Measurements from ENCODE around the gene TSPAN7. TPM values are rescaled to one million over a fixed set of nuclear protein-coding genes. Genes with fewer than 3 reads are reported as not detected.

TSPAN7 gene
- total RNA-seq, result under 1 TPM; 0.60 to 0.62 TPM

- peak; percentile 93 to 95 for ATAC-seq (replicated peaks in 1 of 2)
- Mint-ChIP-seq H3K4me3 (peak within 1 kb of the TSS; percentile 88 to 91), H3K4me1 (ENCODE audit: low read depth) (no peaks in the 10 kb centered on the region), H3K27me3 (ENCODE audit: low read depth) (peaks cover 3% of the 10 kb centered on the region), H3K9me3 (no peaks in the 10 kb centered on the region), H3K36me3 (ENCODE audit: insufficient read depth in 2 of 2) (no peaks in the 10 kb centered on the region), H3K27ac (no peak within 1 kb of the TSS)
- DNase-seq, result peak; percentile 82 to 83
Measured at GRCh38 chrX:38561126-38561868, at the start of gene TSPAN7. TSS of gene TSPAN7 (plus strand) at chrX:38561542. CDS start at chrX:38561547, 5 bp downstream.

GRCh38 chrX:38513112-38513742 is 48.1 kb upstream of the TSPAN7 start:
- Mint-ChIP-seq H3K4me3 (no peak overlapping the region), H3K36me3 (ENCODE audit: insufficient read depth in 2 of 2) (no peaks in the 10 kb centered on the region), H3K4me1 (ENCODE audit: low read depth) (no peaks in the 10 kb centered on the region), H3K27ac (no peak overlapping the region), H3K27me3 (ENCODE audit: low read depth) (no peaks in the 10 kb centered on the region), H3K9me3 (no peaks in the 10 kb centered on the region)
- DNase-seq (no peak), ATAC-seq (replicated peaks in 1 of 2) (no peak)

GRCh38 chrX:38514016-38514854 is 47.1 kb upstream of the TSPAN7 start:
- H3K27me3 Mint-ChIP-seq (ENCODE audit: low read depth), result no peaks in the 10 kb centered on the region
- DNase-seq (no peak), ATAC-seq (replicated peaks in 1 of 2) (no peak)
- H3K4me1 Mint-ChIP-seq (ENCODE audit: low read depth), result no peaks in the 10 kb centered on the region
- no peak overlapping the region for H3K4me3 Mint-ChIP-seq
- no peak overlapping the region for H3K27ac Mint-ChIP-seq
- no peaks in the 10 kb centered on the region for H3K9me3 Mint-ChIP-seq
- H3K36me3 Mint-ChIP-seq (ENCODE audit: insufficient read depth in 2 of 2), result no peaks in the 10 kb centered on the region

- Mint-ChIP-seq H3K27me3 (ENCODE audit: low read depth) (no peaks in the 10 kb centered on the region), H3K9me3 (no peaks in the 10 kb centered on the region), H3K4me1 (ENCODE audit: low read depth) (no peaks in the 10 kb centered on the region), H3K4me3 (no peak overlapping the region), H3K36me3 (ENCODE audit: insufficient read depth in 2 of 2) (no peaks in the 10 kb centered on the region), H3K27ac (no peak overlapping the region)
- no peak for ATAC-seq (replicated peaks in 1 of 2)
- no peak for DNase-seq
Measured at GRCh38 chrX:38515291-38515690, 46.1 kb upstream of the TSPAN7 start.

GRCh38 chrX:38516196-38516774 is 45.1 kb upstream of the TSPAN7 start:
- DNase-seq, result no peak
- H3K27ac Mint-ChIP-seq, result no peak overlapping the region
- H3K9me3 Mint-ChIP-seq, result no peaks in the 10 kb centered on the region
- H3K27me3 Mint-ChIP-seq (ENCODE audit: low read depth), result no peaks in the 10 kb centered on the region
- no peak for ATAC-seq (replicated peaks in 1 of 2)
- H3K4me3 Mint-ChIP-seq, result no peak overlapping the region
- H3K4me1 Mint-ChIP-seq (ENCODE audit: low read depth), result no peaks in the 10 kb centered on the region
- no peaks in the 10 kb centered on the region for H3K36me3 Mint-ChIP-seq (ENCODE audit: insufficient read depth in 2 of 2)

- H3K36me3 Mint-ChIP-seq (ENCODE audit: insufficient read depth in 2 of 2), result no peaks in the 10 kb centered on the region
- no peak for ATAC-seq (replicated peaks in 1 of 2)
- no peaks in the 10 kb centered on the region for H3K4me1 Mint-ChIP-seq (ENCODE audit: low read depth)
- H3K9me3 Mint-ChIP-seq, result no peaks in the 10 kb centered on the region
- no peak overlapping the region for H3K27ac Mint-ChIP-seq
- no peaks in the 10 kb centered on the region for H3K27me3 Mint-ChIP-seq (ENCODE audit: low read depth)
- no peak for DNase-seq
- no peak overlapping the region for H3K4me3 Mint-ChIP-seq
Measured at GRCh38 chrX:38519651-38520050, 41.7 kb upstream of the TSPAN7 start.

- DNase-seq (no peak), ATAC-seq (replicated peaks in 1 of 2) (no peak)
- peaks cover 12% of the 10 kb centered on the region for H3K27me3 Mint-ChIP-seq (ENCODE audit: low read depth)
- no peak overlapping the region for H3K27ac Mint-ChIP-seq
- H3K4me3 Mint-ChIP-seq, result no peak overlapping the region
- H3K36me3 Mint-ChIP-seq (ENCODE audit: insufficient read depth in 2 of 2), result no peaks in the 10 kb centered on the region
- H3K9me3 Mint-ChIP-seq, result no peaks in the 10 kb centered on the region
- H3K4me1 Mint-ChIP-seq (ENCODE audit: low read depth), result no peaks in the 10 kb centered on the region
Measured at GRCh38 chrX:38538134-38538533, 23.2 kb upstream of the TSPAN7 start.

- no peaks in the 10 kb centered on the region for H3K4me1 Mint-ChIP-seq (ENCODE audit: low read depth)
- H3K9me3 Mint-ChIP-seq, result no peaks in the 10 kb centered on the region
- no peak for DNase-seq
- ATAC-seq (replicated peaks in 1 of 2), result no peak
- no peaks in the 10 kb centered on the region for H3K36me3 Mint-ChIP-seq (ENCODE audit: insufficient read depth in 2 of 2)
- no peak overlapping the region for H3K4me3 Mint-ChIP-seq
- H3K27ac Mint-ChIP-seq, result no peak overlapping the region
- H3K27me3 Mint-ChIP-seq (ENCODE audit: low read depth), result peaks cover 12% of the 10 kb centered on the region
Measured at GRCh38 chrX:38539748-38540147, 21.6 kb upstream of the TSPAN7 start.

- H3K4me1 Mint-ChIP-seq (ENCODE audit: low read depth), result no peaks in the 10 kb centered on the region
- ATAC-seq (replicated peaks in 1 of 2), result no peak
- no peak overlapping the region for H3K4me3 Mint-ChIP-seq
- H3K9me3 Mint-ChIP-seq, result no peaks in the 10 kb centered on the region
- H3K27ac Mint-ChIP-seq, result no peak overlapping the region
- DNase-seq, result no peak
- peaks cover 0 to 2% of the 10 kb centered on the region in 2 donors for H3K36me3 Mint-ChIP-seq (ENCODE audit: insufficient read depth in 2 of 2)
- H3K27me3 Mint-ChIP-seq (ENCODE audit: low read depth), result no peaks in the 10 kb centered on the region
Measured at GRCh38 chrX:38548508-38548907, 12.8 kb upstream of the TSPAN7 start.

GRCh38 chrX:38552721-38553120 is 8.6 kb upstream of the TSPAN7 start:
- Mint-ChIP-seq H3K9me3 (no peaks in the 10 kb centered on the region), H3K27ac (no peak overlapping the region), H3K4me1 (ENCODE audit: low read depth) (no peaks in the 10 kb centered on the region), H3K36me3 (ENCODE audit: insufficient read depth in 2 of 2) (peaks cover 0 to 2% of the 10 kb centered on the region in 2 donors), H3K27me3 (ENCODE audit: low read depth) (peaks cover 14% of the 10 kb centered on the region), H3K4me3 (no peak overlapping the region)
- ATAC-seq (replicated peaks in 1 of 2) (no peak), DNase-seq (no peak)

GRCh38 chrX:38558686-38559085 is 2.7 kb upstream of the TSPAN7 start:
- no peak for ATAC-seq (replicated peaks in 1 of 2)
- DNase-seq, result no peak
- Mint-ChIP-seq H3K4me1 (ENCODE audit: low read depth) (no peaks in the 10 kb centered on the region), H3K36me3 (ENCODE audit: insufficient read depth in 2 of 2) (no peaks in the 10 kb centered on the region), H3K9me3 (no peaks in the 10 kb centered on the region), H3K27ac (no peak overlapping the region), H3K27me3 (ENCODE audit: low read depth) (peaks cover 14% of the 10 kb centered on the region), H3K4me3 (no peak overlapping the region)

GRCh38 chrX:38560776-38561125 is 591 bp upstream of the TSPAN7 start:
- peak overlapping the region; percentile 70 to 91 for H3K4me3 Mint-ChIP-seq
- no peaks in the 10 kb centered on the region for H3K9me3 Mint-ChIP-seq
- peak in 1 of 2 donors; percentile 1 for DNase-seq
- no peak for ATAC-seq (replicated peaks in 1 of 2)
- H3K27ac Mint-ChIP-seq, result no peak overlapping the region
- H3K36me3 Mint-ChIP-seq (ENCODE audit: insufficient read depth in 2 of 2), result no peaks in the 10 kb centered on the region
- peaks cover 8% of the 10 kb centered on the region for H3K27me3 Mint-ChIP-seq (ENCODE audit: low read depth)
- H3K4me1 Mint-ChIP-seq (ENCODE audit: low read depth), result no peaks in the 10 kb centered on the region

Data from activated T-cell treated with anti-CD3 and anti-CD28 coated beads, Interleukin-2, amount 50 U/mL, for 72 hours (primary cell).